Neutrophil (primary cell): ENCODE measurements around the gene RNMT.
"Not testable (repeated sequence)": the region's sequence is repeated elsewhere in the genome, so short reads cannot be mapped to it uniquely, and the experiment has no call there.

Experiments
- H3K27ac ChIP-seq: fragments of 200-600 bp; sonication (generic); 2 replicates; pipeline ENCODE4 v1.5.1; 2016; ENCODE audit warnings: mild to moderate bottlenecking, moderate library complexity
- H3K27me3 ChIP-seq: fragments of 200-600 bp; sonication (generic); 2 replicates; pipeline ENCODE4 v1.6.0; 2016; ENCODE audit warnings: mild to moderate bottlenecking
- H3K36me3 ChIP-seq: fragments of 200-600 bp; sonication (generic); 2 replicates; pipeline ENCODE4 v1.5.1; 2017
- H3K4me1 ChIP-seq, 2 experiments: fragments of 200-600 bp in 1 of 2; sonication (generic) in 1 of 2; 1 replicate in 1 of 2; 2 replicates in 1 of 2; pipeline versions ENCODE4 v1.5.1 to v1.6.1; 2013 to 2016; ENCODE audit warnings: low read depth in 1 of 2, low read length in 1 of 2, mild to moderate bottlenecking in 1 of 2, moderate library complexity in 1 of 2; ENCODE audit not compliant: control insufficient read depth in 1 of 2, insufficient read depth in 1 of 2
- H3K4me3 ChIP-seq, 2 experiments: fragments of 200-600 bp in 1 of 2; sonication (generic) in 1 of 2; 1 replicate in 1 of 2; 2 replicates in 1 of 2; pipeline ENCODE4 v1.5.1; 2013 to 2016; ENCODE audit warnings: low read depth in 1 of 2, low read length in 1 of 2, mild to moderate bottlenecking in 1 of 2, moderate library complexity in 1 of 2
- H3K9me3 ChIP-seq: fragments of 200-600 bp; sonication (generic); 2 replicates; pipeline ENCODE4 v1.5.1; 2016
- TF ChIP-seq, protein P1 (sequence below): fragments of 200-600 bp; sonication (generic); IDR thresholded peaks from 2 replicates; pipeline ENCODE4 v1.5.1; 2016; ENCODE audit warnings: antibody characterized with exemption

Gene RNMT

DNA sequence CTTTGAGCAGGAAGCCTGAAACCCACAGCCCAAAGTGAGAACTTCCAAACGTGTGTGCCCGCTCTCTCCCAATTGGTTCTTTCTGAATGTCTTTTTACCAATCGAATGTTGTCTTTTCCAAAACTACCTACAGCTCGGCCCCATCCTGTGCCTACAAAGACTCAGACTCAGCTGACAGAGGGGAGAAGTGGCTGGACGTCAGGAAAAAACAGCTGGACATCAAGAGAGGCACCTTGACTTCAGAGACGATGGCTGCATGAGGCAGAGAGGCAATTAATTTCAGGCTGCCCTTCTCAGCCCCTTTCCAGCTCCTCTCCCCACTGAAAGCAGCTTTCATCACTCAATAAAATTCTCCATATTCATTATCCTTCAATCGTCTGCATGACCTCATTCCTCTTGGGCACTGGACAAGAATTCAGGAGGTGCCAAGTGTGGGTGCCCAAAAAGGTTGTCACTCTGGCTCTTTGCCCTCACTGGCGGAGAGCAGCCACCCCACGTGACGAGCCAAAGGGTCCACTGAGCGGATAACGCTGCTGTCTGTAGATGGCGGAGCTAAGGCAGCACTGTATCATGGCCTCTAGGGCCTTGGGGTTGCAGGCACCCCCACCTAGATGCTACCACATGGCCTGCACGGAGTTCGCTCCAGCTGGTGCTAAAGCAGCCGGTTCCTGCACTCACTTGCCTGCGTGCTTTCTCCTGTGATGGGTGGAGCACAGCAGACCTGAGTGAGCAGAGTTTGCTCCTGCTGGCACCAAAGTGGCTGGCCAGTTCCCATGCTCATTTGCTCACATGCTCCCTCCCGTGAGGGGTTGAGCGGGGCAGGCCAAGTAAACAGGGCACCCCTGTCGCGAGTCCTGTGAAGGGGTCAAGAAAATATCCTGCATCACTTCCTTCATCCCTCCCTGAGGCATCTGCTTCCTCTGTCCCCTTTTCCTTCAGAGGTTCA is 38.0 kb upstream of the RNMT start:
- Histone ChIP-seq H3K9me3 (no peaks in the 10 kb centered on the region), H3K27ac (no peak overlapping the region), H3K27me3 (no peaks in the 10 kb centered on the region), H3K4me1 (no peaks in the 10 kb centered on the region), H3K4me3 (no peak overlapping the region), H3K36me3 (no peaks in the 10 kb centered on the region)
- TF ChIP-seq, protein P1, sequence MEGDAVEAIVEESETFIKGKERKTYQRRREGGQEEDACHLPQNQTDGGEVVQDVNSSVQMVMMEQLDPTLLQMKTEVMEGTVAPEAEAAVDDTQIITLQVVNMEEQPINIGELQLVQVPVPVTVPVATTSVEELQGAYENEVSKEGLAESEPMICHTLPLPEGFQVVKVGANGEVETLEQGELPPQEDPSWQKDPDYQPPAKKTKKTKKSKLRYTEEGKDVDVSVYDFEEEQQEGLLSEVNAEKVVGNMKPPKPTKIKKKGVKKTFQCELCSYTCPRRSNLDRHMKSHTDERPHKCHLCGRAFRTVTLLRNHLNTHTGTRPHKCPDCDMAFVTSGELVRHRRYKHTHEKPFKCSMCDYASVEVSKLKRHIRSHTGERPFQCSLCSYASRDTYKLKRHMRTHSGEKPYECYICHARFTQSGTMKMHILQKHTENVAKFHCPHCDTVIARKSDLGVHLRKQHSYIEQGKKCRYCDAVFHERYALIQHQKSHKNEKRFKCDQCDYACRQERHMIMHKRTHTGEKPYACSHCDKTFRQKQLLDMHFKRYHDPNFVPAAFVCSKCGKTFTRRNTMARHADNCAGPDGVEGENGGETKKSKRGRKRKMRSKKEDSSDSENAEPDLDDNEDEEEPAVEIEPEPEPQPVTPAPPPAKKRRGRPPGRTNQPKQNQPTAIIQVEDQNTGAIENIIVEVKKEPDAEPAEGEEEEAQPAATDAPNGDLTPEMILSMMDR: no peak

DNA sequence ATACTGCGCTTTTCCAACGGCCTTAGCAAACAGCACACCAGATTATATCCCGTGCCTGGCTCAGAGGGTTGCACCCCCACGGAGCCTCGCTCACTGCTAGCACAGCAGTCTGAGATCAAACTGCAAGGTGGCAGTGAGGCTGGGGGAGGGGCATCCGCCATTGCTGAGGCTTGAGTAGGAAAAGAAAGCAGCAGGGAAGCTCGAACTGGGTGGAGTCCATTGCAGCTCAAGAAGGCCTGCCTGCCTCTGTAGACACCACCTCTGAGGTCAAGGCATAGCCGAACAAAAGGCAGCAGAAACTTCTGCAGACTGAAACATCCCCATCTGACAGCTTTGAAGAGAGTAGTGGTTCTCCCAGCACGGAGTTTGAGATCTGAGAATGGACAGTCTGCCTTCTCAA is 36.4 kb upstream of the RNMT start:
- not testable (repeated sequence) for H3K27ac ChIP-seq, H3K27me3 ChIP-seq, H3K4me1 ChIP-seq, H3K9me3 ChIP-seq, H3K36me3 ChIP-seq, H3K4me3 ChIP-seq

DNA sequence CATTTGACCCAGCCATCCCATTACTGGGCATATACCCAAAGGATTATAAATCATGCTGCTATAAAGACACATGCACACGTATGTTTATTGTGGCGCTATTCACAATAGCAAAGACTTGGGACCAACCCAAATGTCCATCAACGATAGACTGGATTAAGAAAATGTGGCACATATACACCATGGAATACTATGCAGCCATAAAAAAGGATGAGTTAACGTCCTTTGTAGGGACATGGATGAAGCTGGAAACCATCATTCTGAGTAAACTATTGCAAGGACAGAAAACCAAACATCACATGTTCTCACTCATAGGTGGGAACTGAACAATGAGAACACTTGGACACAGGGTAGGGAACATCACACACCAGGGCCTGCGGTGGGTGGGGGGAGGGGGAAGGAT is 31.1 kb upstream of the RNMT start:
- H3K9me3 ChIP-seq: peaks cover 15% of the 10 kb centered on the region
- not testable (repeated sequence) for H3K4me1 ChIP-seq, H3K27ac ChIP-seq, H3K4me3 ChIP-seq, H3K36me3 ChIP-seq, H3K27me3 ChIP-seq

DNA sequence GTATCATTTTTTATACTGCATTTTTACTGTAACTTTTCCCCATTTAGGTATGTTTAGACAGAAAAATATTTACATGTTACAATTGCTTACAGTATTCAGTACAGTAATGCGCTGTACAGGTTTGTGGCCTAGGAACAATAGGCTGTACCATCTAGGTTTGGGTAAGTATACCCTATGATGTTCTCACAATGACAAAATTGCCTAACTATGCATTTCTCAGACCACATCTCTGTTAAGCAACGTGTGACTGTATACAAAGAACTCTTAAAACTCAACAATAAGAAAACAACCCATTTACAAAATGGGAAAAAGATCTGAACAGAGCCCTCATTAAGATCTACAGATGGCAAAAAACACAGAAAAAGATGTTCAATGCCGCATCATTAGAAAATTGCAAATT is 29.5 kb upstream of the RNMT start:
- Histone ChIP-seq H3K27ac (no peak overlapping the region), H3K27me3 (no peaks in the 10 kb centered on the region), H3K9me3 (peaks cover 30% of the 10 kb centered on the region), H3K36me3 (no peaks in the 10 kb centered on the region), H3K4me3 (no peak overlapping the region), H3K4me1 (peaks cover 0 to 3% of the 10 kb centered on the region in 2 experiments)
- TF ChIP-seq, protein P1: no peak

DNA sequence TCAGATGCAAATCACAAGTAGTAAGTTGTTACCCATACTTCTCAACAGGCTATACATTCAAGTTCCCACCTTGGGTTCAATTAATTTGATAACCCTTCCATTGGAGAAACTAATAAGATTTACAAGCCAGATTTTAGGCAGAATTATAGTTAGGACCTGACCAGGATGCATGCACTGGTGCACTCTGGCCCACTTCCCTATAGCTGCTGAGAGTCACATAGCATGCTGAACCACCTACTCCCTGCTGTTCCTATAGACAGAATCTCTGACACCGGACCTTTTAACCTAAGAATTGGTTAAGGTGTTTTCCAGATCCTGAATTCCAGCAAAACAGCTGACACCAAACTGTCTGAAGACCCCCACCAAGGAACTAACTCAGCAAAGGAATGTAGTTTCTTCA is 26.3 kb upstream of the RNMT start:
- H3K4me3 ChIP-seq: no peak overlapping the region
- TF ChIP-seq, protein P1: no peak

DNA sequence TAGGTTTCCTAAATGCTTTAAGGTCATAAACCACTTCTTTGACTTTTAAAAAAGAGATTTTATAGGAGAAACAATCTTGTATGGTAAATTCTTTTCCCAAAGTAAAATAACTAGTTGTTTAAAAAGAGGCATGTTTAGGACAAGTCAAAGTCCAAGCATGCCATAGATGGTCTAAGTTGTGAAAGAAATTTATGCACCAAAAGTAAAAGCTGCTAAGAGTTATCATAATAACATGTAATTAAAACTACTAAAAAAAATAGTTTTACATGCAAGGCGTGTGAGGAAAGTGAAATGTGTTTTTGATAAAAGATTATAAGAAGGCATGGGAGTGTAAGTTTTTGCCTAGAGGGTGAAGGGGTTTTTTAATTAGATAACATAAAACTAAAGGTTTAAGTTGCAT is 22.6 kb upstream of the RNMT start:
- no peak overlapping the region for H3K4me3 ChIP-seq
- TF ChIP-seq, protein P1: no peak
- H3K36me3 ChIP-seq: no peaks in the 10 kb centered on the region
- no peaks in the 10 kb centered on the region for H3K27me3 ChIP-seq
- peaks cover 44% of the 10 kb centered on the region for H3K9me3 ChIP-seq
- H3K27ac ChIP-seq: no peak overlapping the region
- H3K4me1 ChIP-seq: no peaks in the 10 kb centered on the region

More for the DNA sequence above, 26.3 kb upstream of the RNMT start:
- Histone ChIP-seq H3K4me1 (peaks cover 0 to 3% of the 10 kb centered on the region in 2 experiments), H3K27me3 (no peaks in the 10 kb centered on the region), H3K27ac (no peak overlapping the region), H3K9me3 (peaks cover 46% of the 10 kb centered on the region), H3K36me3 (no peaks in the 10 kb centered on the region)
